GM23338 (cell line): ENCODE results near the gene QDPR.

ENCODE experiments used
- CREB1 ChIP-seq: fragments of 250-450 bp; sonication (Bioruptor Pico); IDR thresholded peaks from 2 replicates; pipeline ENCODE4 v1.5.0; 2020; ENCODE audit warnings: low read depth, mild to moderate bottlenecking, moderate library complexity
- EZH2 ChIP-seq: fragments of 200-600 bp; sonication (generic); IDR thresholded peaks from one replicate; pipeline ENCODE4 v1.8.0; 2017; ENCODE audit warnings: antibody characterized with exemption, mild to moderate bottlenecking, low read depth; ENCODE audit not compliant: unreplicated experiment
- EZH2phosphoT487 ChIP-seq: fragments of 200-600 bp; sonication (generic); IDR thresholded peaks from one replicate; pipeline ENCODE4 v1.8.1; 2018; ENCODE audit warnings: antibody characterized with exemption; ENCODE audit not compliant: unreplicated experiment
- JUNB ChIP-seq: IDR thresholded peaks from one replicate; pipeline ENCODE4 v1.6.1; 2016; ENCODE audit warnings: antibody characterized with exemption; ENCODE audit not compliant: unreplicated experiment
- NANOG ChIP-seq: IDR thresholded peaks from 2 replicates; pipeline ENCODE4 v1.6.1; 2016; ENCODE audit warnings: antibody characterized with exemption, borderline replicate concordance
- POLR2AphosphoS5 ChIP-seq: IDR thresholded peaks from 2 replicates; pipeline ENCODE4 v1.6.1; 2016; ENCODE audit warnings: antibody characterized with exemption, low read depth
- TF ChIP-seq, protein P1 (sequence below), 2 experiments: fragments of 200-600 bp in 1 of 2; sonication (generic) in 1 of 2; conservative IDR thresholded peaks; 2 replicates each; pipeline versions ENCODE4 v1.5.1 to v1.6.1; 2016 to 2017; ENCODE audit warnings: antibody characterized with exemption in 2 of 2, low read depth in 2 of 2, mild to moderate bottlenecking in 2 of 2, moderate library complexity in 1 of 2
- TF ChIP-seq, protein P2 (sequence below): IDR thresholded peaks from one replicate; pipeline ENCODE4 v1.6.1; 2018; ENCODE audit warnings: antibody characterized with exemption; ENCODE audit not compliant: unreplicated experiment
- TF ChIP-seq, protein P3 (sequence below): fragments of 250-450 bp; sonication (Bioruptor Pico); IDR thresholded peaks from 2 replicates; pipeline ENCODE4 v1.5.0; 2020; ENCODE audit warnings: mild to moderate bottlenecking, moderate library complexity
- TF ChIP-seq, protein P4 (sequence below): IDR thresholded peaks from 2 replicates; pipeline ENCODE4 v1.6.1; 2016; ENCODE audit warnings: antibody characterized with exemption

DNA sequence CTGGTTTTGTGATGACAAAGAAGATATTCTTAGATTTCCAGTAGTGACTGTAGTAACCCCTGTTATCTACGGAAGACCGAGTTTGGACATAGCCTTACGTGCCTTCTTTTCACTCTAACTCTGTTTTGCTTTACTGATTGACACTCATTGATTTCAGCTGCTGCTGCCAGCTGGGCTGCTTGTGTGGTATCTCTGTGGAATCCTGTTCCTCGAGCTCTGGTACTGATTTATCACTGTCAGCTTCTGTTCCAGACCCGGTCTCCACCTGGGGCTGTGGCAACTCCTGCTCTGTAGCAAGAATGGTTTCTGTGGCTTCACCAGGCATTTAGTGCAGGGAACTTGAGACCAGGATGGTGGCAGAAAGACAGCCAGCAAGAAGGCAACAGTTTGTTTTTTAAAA is 40.5 kb upstream of the QDPR start:
- TF ChIP-seq, protein P1, sequence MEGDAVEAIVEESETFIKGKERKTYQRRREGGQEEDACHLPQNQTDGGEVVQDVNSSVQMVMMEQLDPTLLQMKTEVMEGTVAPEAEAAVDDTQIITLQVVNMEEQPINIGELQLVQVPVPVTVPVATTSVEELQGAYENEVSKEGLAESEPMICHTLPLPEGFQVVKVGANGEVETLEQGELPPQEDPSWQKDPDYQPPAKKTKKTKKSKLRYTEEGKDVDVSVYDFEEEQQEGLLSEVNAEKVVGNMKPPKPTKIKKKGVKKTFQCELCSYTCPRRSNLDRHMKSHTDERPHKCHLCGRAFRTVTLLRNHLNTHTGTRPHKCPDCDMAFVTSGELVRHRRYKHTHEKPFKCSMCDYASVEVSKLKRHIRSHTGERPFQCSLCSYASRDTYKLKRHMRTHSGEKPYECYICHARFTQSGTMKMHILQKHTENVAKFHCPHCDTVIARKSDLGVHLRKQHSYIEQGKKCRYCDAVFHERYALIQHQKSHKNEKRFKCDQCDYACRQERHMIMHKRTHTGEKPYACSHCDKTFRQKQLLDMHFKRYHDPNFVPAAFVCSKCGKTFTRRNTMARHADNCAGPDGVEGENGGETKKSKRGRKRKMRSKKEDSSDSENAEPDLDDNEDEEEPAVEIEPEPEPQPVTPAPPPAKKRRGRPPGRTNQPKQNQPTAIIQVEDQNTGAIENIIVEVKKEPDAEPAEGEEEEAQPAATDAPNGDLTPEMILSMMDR (conservative IDR thresholded peaks at IDR 0.05; ENCODE audit: low read depth in 2 of 2) = no peak
- TF ChIP-seq, protein P2, sequence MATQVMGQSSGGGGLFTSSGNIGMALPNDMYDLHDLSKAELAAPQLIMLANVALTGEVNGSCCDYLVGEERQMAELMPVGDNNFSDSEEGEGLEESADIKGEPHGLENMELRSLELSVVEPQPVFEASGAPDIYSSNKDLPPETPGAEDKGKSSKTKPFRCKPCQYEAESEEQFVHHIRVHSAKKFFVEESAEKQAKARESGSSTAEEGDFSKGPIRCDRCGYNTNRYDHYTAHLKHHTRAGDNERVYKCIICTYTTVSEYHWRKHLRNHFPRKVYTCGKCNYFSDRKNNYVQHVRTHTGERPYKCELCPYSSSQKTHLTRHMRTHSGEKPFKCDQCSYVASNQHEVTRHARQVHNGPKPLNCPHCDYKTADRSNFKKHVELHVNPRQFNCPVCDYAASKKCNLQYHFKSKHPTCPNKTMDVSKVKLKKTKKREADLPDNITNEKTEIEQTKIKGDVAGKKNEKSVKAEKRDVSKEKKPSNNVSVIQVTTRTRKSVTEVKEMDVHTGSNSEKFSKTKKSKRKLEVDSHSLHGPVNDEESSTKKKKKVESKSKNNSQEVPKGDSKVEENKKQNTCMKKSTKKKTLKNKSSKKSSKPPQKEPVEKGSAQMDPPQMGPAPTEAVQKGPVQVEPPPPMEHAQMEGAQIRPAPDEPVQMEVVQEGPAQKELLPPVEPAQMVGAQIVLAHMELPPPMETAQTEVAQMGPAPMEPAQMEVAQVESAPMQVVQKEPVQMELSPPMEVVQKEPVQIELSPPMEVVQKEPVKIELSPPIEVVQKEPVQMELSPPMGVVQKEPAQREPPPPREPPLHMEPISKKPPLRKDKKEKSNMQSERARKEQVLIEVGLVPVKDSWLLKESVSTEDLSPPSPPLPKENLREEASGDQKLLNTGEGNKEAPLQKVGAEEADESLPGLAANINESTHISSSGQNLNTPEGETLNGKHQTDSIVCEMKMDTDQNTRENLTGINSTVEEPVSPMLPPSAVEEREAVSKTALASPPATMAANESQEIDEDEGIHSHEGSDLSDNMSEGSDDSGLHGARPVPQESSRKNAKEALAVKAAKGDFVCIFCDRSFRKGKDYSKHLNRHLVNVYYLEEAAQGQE = no peak
- TF ChIP-seq, protein P3, sequence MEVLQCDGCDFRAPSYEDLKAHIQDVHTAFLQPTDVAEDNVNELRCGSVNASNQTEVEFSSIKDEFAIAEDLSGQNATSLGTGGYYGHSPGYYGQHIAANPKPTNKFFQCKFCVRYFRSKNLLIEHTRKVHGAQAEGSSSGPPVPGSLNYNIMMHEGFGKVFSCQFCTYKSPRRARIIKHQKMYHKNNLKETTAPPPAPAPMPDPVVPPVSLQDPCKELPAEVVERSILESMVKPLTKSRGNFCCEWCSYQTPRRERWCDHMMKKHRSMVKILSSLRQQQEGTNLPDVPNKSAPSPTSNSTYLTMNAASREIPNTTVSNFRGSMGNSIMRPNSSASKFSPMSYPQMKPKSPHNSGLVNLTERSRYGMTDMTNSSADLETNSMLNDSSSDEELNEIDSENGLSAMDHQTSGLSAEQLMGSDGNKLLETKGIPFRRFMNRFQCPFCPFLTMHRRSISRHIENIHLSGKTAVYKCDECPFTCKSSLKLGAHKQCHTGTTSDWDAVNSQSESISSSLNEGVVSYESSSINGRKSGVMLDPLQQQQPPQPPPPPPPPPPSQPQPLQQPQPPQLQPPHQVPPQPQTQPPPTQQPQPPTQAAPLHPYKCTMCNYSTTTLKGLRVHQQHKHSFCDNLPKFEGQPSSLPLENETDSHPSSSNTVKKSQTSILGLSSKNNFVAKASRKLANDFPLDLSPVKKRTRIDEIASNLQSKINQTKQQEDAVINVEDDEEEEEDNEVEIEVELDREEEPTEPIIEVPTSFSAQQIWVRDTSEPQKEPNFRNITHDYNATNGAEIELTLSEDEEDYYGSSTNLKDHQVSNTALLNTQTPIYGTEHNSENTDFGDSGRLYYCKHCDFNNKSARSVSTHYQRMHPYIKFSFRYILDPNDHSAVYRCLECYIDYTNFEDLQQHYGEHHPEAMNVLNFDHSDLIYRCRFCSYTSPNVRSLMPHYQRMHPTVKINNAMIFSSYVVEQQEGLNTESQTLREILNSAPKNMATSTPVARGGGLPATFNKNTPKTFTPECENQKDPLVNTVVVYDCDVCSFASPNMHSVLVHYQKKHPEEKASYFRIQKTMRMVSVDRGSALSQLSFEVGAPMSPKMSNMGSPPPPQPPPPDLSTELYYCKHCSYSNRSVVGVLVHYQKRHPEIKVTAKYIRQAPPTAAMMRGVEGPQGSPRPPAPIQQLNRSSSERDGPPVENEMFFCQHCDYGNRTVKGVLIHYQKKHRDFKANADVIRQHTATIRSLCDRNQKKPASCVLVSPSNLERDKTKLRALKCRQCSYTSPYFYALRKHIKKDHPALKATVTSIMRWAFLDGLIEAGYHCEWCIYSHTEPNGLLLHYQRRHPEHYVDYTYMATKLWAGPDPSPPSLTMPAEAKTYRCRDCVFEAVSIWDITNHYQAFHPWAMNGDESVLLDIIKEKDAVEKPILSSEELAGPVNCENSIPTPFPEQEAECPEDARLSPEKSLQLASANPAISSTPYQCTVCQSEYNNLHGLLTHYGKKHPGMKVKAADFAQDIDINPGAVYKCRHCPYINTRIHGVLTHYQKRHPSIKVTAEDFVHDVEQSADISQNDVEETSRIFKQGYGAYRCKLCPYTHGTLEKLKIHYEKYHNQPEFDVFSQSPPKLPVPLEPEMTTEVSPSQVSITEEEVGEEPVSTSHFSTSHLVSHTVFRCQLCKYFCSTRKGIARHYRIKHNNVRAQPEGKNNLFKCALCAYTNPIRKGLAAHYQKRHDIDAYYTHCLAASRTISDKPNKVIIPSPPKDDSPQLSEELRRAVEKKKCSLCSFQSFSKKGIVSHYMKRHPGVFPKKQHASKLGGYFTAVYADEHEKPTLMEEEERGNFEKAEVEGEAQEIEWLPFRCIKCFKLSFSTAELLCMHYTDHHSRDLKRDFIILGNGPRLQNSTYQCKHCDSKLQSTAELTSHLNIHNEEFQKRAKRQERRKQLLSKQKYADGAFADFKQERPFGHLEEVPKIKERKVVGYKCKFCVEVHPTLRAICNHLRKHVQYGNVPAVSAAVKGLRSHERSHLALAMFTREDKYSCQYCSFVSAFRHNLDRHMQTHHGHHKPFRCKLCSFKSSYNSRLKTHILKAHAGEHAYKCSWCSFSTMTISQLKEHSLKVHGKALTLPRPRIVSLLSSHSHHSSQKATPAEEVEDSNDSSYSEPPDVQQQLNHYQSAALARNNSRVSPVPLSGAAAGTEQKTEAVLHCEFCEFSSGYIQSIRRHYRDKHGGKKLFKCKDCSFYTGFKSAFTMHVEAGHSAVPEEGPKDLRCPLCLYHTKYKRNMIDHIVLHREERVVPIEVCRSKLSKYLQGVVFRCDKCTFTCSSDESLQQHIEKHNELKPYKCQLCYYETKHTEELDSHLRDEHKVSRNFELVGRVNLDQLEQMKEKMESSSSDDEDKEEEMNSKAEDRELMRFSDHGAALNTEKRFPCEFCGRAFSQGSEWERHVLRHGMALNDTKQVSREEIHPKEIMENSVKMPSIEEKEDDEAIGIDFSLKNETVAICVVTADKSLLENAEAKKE (CRISPR knock-in tag) = no peak
- TF ChIP-seq EZH2 (no peak), POLR2AphosphoS5 (no peak), EZH2phosphoT487 (no peak), JUNB (no peak), NANOG (no peak), CREB1 (no peak)
- TF ChIP-seq, protein P4, sequence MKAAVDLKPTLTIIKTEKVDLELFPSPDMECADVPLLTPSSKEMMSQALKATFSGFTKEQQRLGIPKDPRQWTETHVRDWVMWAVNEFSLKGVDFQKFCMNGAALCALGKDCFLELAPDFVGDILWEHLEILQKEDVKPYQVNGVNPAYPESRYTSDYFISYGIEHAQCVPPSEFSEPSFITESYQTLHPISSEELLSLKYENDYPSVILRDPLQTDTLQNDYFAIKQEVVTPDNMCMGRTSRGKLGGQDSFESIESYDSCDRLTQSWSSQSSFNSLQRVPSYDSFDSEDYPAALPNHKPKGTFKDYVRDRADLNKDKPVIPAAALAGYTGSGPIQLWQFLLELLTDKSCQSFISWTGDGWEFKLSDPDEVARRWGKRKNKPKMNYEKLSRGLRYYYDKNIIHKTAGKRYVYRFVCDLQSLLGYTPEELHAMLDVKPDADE = no peak
